Kidney glomerular epithelial cell (primary cell): ENCODE measurements around the gene WDR4.
"Not testable (repeated sequence)": the region's sequence is repeated elsewhere in the genome, so short reads cannot be mapped to it uniquely, and the experiment has no call there.

Experiments used
- DNase-seq: peaks from one replicate; lab custom pipeline; 2025; lab: John Stamatoyannopoulos, UW

The WDR4 gene

GRCh38 chr21:42815217-42815616 lies 64.1 kb downstream of the WDR4 start:
- DNase-seq: no peak

- DNase-seq: not testable (repeated sequence)
These were observed 66.7 kb downstream of the WDR4 start for GRCh38 chr21:42812528-42813241.

- DNase-seq: no peak
These were observed 67.4 kb downstream of the WDR4 start for GRCh38 chr21:42811960-42812359.

- DNase-seq: no peak
These were observed 69.5 kb downstream of the WDR4 start for GRCh38 chr21:42809577-42810475.

- DNase-seq: no peak
These were observed 70.2 kb downstream of the WDR4 start for GRCh38 chr21:42809171-42809570.

GRCh38 chr21:42807938-42808613 lies 71.3 kb downstream of the WDR4 start:
- DNase-seq: no peak

- not testable (repeated sequence) for DNase-seq
These were observed 71.9 kb downstream of the WDR4 start for GRCh38 chr21:42807293-42807895.

GRCh38 chr21:42806509-42807140 lies 72.7 kb downstream of the WDR4 start:
- no peak for DNase-seq

- DNase-seq: not testable (repeated sequence)
These were observed 77.7 kb downstream of the WDR4 start for GRCh38 chr21:42801616-42802015.

- DNase-seq: no peak
These were observed 79.4 kb downstream of the WDR4 start for GRCh38 chr21:42799948-42800347.

- peak; percentile 39 for DNase-seq
These were observed 79.8 kb downstream of the WDR4 start for GRCh38 chr21:42799516-42799915.
